PC-3 (cell line): ENCODE measurements around the gene CIB2.

Experiments used
- EZH2 ChIP-seq: fragments of 300-600 bp; sonication (generic); IDR thresholded peaks from one replicate; pipeline ENCODE4 v1.6.1; 2017; ENCODE audit warnings: antibody characterized with exemption, mild to moderate bottlenecking, low read length; ENCODE audit not compliant: unreplicated experiment
- TF ChIP-seq, protein P1 (sequence below): fragments of 300-600 bp; sonication (generic); conservative IDR thresholded peaks from 2 replicates; pipeline ENCODE4 v1.5.1; 2017; ENCODE audit warnings: antibody characterized with exemption, low read depth, mild to moderate bottlenecking, low read length

DNA sequence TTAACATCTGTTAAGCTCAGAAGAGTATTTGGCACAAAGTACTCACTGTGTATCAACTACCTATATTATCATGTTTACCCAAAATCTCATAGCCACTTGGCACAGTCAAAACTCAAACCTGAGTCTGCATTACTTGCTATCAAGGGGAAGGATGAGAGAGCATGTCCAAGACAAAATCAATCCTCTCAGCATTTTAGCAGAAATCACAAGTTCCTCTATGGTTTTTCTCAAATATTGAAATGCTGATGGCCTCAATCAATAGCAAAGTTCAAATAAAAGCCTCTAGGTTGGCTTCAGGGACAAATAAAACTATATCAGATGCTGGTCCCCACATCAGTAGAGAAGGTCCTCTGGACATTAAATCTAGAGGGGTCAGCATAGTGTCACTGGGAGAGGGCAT, 68.0 kb downstream of the CIB2 start:
- TF ChIP-seq EZH2, result no peak
- TF ChIP-seq, protein P1, sequence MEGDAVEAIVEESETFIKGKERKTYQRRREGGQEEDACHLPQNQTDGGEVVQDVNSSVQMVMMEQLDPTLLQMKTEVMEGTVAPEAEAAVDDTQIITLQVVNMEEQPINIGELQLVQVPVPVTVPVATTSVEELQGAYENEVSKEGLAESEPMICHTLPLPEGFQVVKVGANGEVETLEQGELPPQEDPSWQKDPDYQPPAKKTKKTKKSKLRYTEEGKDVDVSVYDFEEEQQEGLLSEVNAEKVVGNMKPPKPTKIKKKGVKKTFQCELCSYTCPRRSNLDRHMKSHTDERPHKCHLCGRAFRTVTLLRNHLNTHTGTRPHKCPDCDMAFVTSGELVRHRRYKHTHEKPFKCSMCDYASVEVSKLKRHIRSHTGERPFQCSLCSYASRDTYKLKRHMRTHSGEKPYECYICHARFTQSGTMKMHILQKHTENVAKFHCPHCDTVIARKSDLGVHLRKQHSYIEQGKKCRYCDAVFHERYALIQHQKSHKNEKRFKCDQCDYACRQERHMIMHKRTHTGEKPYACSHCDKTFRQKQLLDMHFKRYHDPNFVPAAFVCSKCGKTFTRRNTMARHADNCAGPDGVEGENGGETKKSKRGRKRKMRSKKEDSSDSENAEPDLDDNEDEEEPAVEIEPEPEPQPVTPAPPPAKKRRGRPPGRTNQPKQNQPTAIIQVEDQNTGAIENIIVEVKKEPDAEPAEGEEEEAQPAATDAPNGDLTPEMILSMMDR, result no peak
